Neural cell (in vitro differentiated cells): ENCODE data around the gene DCLK1.

Experiments
- CTCF ChIP-seq: fragments of 450-650 bp; IDR thresholded peaks from 2 replicates; pipeline ENCODE4 v1.5.1; 2014; ENCODE audit warnings: antibody characterized with exemption, mild to moderate bottlenecking, moderate library complexity; ENCODE audit not compliant: poor library complexity, severe bottlenecking
- REST ChIP-seq: IDR thresholded peaks from 2 replicates; pipeline ENCODE4 v1.6.1; 2012; ENCODE audit warnings: borderline replicate concordance
- SMC3 ChIP-seq: fragments of 450-650 bp; conservative IDR thresholded peaks from 2 replicates; pipeline ENCODE4 v1.6.1; 2014; ENCODE audit warnings: antibody characterized with exemption, mild to moderate bottlenecking, moderate library complexity; ENCODE audit not compliant: poor library complexity

- TF ChIP-seq CTCF, result peak; percentile 28
- no peak for TF ChIP-seq REST
- TF ChIP-seq SMC3, result no peak
Measured at GRCh38 chr13:35961461-35962220, 169.5 kb downstream of the DCLK1 start.
